ENCODE data around the gene SLC48A1. TPM values are rescaled to one million over a fixed set of nuclear protein-coding genes. Genes with fewer than 3 reads are reported as not detected.

Gene SLC48A1
- total and polyA plus RNA-seq, 11 donors, result 13.0 to 68.2 (median 23.8) TPM

- intact Hi-C loops (cut with DNase I), result no loop called here
- H3K4me3 ChIP-seq, result no peak overlapping the region
- ATAC-seq (no peak), DNase-seq (peak in 1 of 5 donors; percentile 24)
- TF ChIP-seq POLR2A (IDR thresholded peaks at IDR 0.05), result no peak
- TF ChIP-seq, protein P1, sequence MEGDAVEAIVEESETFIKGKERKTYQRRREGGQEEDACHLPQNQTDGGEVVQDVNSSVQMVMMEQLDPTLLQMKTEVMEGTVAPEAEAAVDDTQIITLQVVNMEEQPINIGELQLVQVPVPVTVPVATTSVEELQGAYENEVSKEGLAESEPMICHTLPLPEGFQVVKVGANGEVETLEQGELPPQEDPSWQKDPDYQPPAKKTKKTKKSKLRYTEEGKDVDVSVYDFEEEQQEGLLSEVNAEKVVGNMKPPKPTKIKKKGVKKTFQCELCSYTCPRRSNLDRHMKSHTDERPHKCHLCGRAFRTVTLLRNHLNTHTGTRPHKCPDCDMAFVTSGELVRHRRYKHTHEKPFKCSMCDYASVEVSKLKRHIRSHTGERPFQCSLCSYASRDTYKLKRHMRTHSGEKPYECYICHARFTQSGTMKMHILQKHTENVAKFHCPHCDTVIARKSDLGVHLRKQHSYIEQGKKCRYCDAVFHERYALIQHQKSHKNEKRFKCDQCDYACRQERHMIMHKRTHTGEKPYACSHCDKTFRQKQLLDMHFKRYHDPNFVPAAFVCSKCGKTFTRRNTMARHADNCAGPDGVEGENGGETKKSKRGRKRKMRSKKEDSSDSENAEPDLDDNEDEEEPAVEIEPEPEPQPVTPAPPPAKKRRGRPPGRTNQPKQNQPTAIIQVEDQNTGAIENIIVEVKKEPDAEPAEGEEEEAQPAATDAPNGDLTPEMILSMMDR (IDR thresholded peaks at IDR 0.05), result no peak
- no peaks in the 10 kb centered on the region for H3K9me3 ChIP-seq
- 89 to 95% (median 93%) methylated on average over 16 to 20 of the region's 20 CpGs for WGBS, 4 donors
- H3K36me3 ChIP-seq, result peaks cover 2 to 100% (median 100%) of the 10 kb centered on the region in 9 donors
- peaks cover 0 to 12% (median 0%) of the 10 kb centered on the region in 12 donors for H3K4me1 ChIP-seq
- peak overlapping the region in 1 of 12 donors; percentile 25 for H3K27ac ChIP-seq
- H3K27me3 ChIP-seq, result no peaks in the 10 kb centered on the region
These were observed 17.8 kb downstream of the SLC48A1 start for GRCh38 chr12:47790676-47791350.

- no peak for TF ChIP-seq POLR2A (IDR thresholded peaks at IDR 0.05)
- Histone ChIP-seq H3K27me3 (no peaks in the 10 kb centered on the region), H3K36me3 (peaks cover 2 to 100% (median 100%) of the 10 kb centered on the region in 9 donors), H3K4me3 (no peak overlapping the region), H3K4me1 (peaks cover 0 to 11% (median 0%) of the 10 kb centered on the region in 12 donors), H3K27ac (peak overlapping the region in 1 of 12 donors; percentile 25), H3K9me3 (no peaks in the 10 kb centered on the region)
- ATAC-seq (no peak), DNase-seq (no peak)
- 91 to 95% (median 94%) methylated on average over 14 of the region's 14 CpGs for WGBS, 4 donors
- intact Hi-C loops (cut with DNase I), result no loop called here
These were observed 18.3 kb downstream of the SLC48A1 start for GRCh38 chr12:47791351-47791746.

- intact Hi-C loops (cut with DNase I), result no loop called here
- Histone ChIP-seq H3K27ac (no peak overlapping the region), H3K36me3 (peaks cover 3 to 100% (median 100%) of the 10 kb centered on the region in 9 donors), H3K27me3 (no peaks in the 10 kb centered on the region), H3K4me3 (no peak overlapping the region), H3K4me1 (peaks cover 0 to 5% (median 0%) of the 10 kb centered on the region in 12 donors), H3K9me3 (no peaks in the 10 kb centered on the region)
- ATAC-seq (no peak), DNase-seq (peak in 1 of 5 donors; percentile 45)
- 86 to 94% (median 92%) methylated on average over 4 to 16 of the region's 16 CpGs for WGBS, 4 donors
- TF ChIP-seq POLR2A (IDR thresholded peaks at IDR 0.05), result no peak
- TF ChIP-seq, protein P1 (IDR thresholded peaks at IDR 0.05), result no peak
These were observed 18.8 kb downstream of the SLC48A1 start for GRCh38 chr12:47791874-47792273.

DNA sequence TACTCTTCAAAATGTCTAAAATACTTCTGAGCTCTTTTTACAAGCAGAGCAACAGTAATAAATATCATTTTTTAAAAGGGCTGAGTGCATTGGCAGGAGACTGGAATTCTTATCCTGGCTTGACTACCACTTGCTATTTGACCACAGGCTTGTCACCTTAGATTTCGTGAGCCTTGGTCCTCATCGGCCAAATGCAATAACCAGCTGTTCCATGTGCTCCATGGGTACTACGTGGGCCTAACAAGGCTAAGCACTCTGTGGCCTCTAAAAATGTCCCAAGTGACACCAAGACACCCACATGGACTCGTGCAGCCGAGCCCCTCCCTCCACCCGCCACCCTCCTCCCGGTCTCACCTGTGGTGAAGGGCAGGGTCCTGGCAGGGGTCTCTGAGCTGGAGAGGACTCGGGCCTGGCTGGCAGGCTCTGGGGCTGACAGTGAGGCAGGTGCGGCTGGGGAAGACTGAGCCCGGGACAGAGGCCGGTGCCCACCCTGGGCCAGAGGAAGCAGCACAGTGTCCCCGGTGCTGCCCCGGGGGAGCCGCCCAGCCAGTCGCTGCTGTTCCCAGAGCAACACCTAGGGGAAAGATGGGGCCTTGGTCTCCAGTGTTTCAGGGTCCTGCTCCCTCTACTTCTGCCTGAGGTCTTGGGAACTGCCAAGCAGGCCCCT lies 20.1 kb downstream of the SLC48A1 start:
- Histone ChIP-seq H3K36me3 (peaks cover 2 to 100% (median 97%) of the 10 kb centered on the region in 9 donors), H3K27ac (no peak overlapping the region), H3K27me3 (no peaks in the 10 kb centered on the region), H3K4me3 (no peak overlapping the region), H3K4me1 (peaks cover 0 to 4% (median 0%) of the 10 kb centered on the region in 12 donors), H3K9me3 (no peaks in the 10 kb centered on the region)
- ATAC-seq (no peak), DNase-seq (peak in 1 of 5 donors; percentile 50)
- intact Hi-C loops (cut with DNase I), result no loop called here
- WGBS, 4 donors, result 75 to 83% (median 79%) methylated on average over 4 to 15 of the region's 15 CpGs
- TF ChIP-seq, protein P1 (IDR thresholded peaks at IDR 0.05), result no peak
- no peak for TF ChIP-seq POLR2A (IDR thresholded peaks at IDR 0.05)

Measured in heart left ventricle (tissue), 16 donors.